ENCODE results near the gene HHIPL1. TPM values are rescaled to one million over a fixed set of nuclear protein-coding genes. Genes with fewer than 3 reads are reported as not detected.

HHIPL1 gene
- total and polyA plus RNA-seq, 2 donors (not counting 3 experiments of a cell fraction or from before 2014, with no cell fraction given): 1.3 to 2.1 TPM

DNA sequence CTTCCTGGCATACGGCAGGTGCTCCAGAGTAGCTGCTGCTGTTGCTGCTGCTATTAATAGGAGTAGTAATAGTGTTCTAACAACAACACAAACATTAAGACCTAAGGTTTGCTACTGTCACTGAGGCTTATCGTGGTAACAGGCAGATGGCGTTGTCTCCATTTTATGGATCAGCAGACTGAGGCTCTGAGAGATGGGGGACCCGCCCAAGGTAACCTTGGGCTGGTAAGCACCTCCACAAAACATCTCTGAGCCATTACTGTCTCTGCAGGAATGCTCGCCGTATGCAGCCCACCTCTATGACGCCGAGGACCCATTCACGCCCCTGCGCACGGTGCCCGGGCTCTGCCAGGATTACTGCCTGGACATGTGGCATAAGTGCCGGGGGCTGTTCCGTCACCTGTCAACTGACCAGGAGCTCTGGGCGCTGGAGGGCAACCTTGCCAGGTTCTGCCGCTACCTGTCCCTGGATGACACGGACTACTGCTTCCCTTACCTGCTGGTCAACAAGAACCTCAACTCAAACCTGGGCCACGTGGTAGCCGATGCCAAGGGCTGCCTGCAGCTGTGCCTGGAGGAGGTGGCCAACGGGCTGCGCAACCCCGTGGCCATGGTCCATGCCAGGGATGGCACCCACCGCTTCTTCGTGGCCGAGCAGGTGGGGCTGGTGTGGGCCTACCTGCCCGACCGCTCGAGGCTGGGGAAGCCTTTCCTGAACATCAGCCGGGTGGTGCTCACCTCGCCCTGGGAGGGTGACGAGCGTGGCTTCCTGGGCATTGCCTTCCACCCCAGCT lies 7.2 kb downstream of the HHIPL1 start:
- dilution Hi-C loops (cut with MboI; ENCODE audit: extremely low pct_ligation_motif_present, low sequenced_read_pairs): no loop called here
- Histone ChIP-seq H2AFZ (ENCODE audit: low read depth, low read length) (no peak overlapping the region), H3K79me2 (ENCODE audit: control insufficient read depth, insufficient read depth, low read length) (no peaks in the 10 kb centered on the region), H3K9me3 (replicated peaks; ENCODE audit: control insufficient read depth, insufficient read depth, low read length) (no peaks in the 10 kb centered on the region), H3K4me1 (ENCODE audit: control insufficient read depth, extremely low read depth, insufficient read depth, low read length) (no peaks in the 10 kb centered on the region), H3K9ac (replicated peaks; ENCODE audit: extremely low read depth, insufficient read depth, low read length) (no peak overlapping the region), H3K4me2 (ENCODE audit: insufficient read depth, low read length) (no peak overlapping the region), H3K9me1 (replicated peaks; ENCODE audit: control insufficient read depth, extremely low read depth, insufficient read depth, low read length) (no peaks in the 10 kb centered on the region), H3K4me3 (replicated peaks in 1 of 3; ENCODE audit: insufficient read depth in 1 of 3, low read depth in 1 of 3, low read length in 3 of 3) (no peak overlapping the region), H4K20me1 (replicated peaks; ENCODE audit: control insufficient read depth, extremely low read depth, insufficient read depth, low read length) (no peaks in the 10 kb centered on the region), H3K27ac (ENCODE audit: insufficient read depth, low read depth, low read length) (no peak overlapping the region), H3K36me3 (ENCODE audit: control insufficient read depth in 2 of 2, extremely low read depth in 1 of 2, insufficient read depth in 2 of 2, low read length in 2 of 2) (no peaks in the 10 kb centered on the region), H3K27me3 (ENCODE audit: control insufficient read depth in 2 of 2, insufficient read depth in 2 of 2, low read length in 2 of 2) (peaks cover 5 to 10% of the 10 kb centered on the region in 2 experiments)
- ChIA-PET POLR2A (no interaction called here), CTCF (no interaction called here)
- intact Hi-C loops (cut with micrococcal nuclease): no loop called here
- TF ChIP-seq POLR2A (IDR thresholded peaks at IDR 0.05; ENCODE audit: low read depth, low read length) (no peak), MAX (IDR thresholded peaks at IDR 0.05; ENCODE audit: insufficient read depth, insufficient read length) (no peak), GATA2 (IDR thresholded peaks at IDR 0.05; ENCODE audit: insufficient read depth, insufficient read length, low read depth, low read length) (no peak), EZH2 (IDR thresholded peaks at IDR 0.05; ENCODE audit: borderline replicate concordance, low read depth, low read length, severe bottlenecking) (no peak), MYC (IDR thresholded peaks at IDR 0.05; ENCODE audit: low read depth, low read length) (no peak), JUN (IDR thresholded peaks at IDR 0.05; ENCODE audit: borderline replicate concordance, insufficient read depth, insufficient read length, low read depth) (no peak), FOS (IDR thresholded peaks at IDR 0.05; ENCODE audit: borderline replicate concordance, insufficient read depth, low read length) (no peak), POLR2AphosphoS5 (IDR thresholded peaks at IDR 0.05; ENCODE audit: insufficient read depth, low read depth, low read length) (no peak)
- TF ChIP-seq, protein P1, sequence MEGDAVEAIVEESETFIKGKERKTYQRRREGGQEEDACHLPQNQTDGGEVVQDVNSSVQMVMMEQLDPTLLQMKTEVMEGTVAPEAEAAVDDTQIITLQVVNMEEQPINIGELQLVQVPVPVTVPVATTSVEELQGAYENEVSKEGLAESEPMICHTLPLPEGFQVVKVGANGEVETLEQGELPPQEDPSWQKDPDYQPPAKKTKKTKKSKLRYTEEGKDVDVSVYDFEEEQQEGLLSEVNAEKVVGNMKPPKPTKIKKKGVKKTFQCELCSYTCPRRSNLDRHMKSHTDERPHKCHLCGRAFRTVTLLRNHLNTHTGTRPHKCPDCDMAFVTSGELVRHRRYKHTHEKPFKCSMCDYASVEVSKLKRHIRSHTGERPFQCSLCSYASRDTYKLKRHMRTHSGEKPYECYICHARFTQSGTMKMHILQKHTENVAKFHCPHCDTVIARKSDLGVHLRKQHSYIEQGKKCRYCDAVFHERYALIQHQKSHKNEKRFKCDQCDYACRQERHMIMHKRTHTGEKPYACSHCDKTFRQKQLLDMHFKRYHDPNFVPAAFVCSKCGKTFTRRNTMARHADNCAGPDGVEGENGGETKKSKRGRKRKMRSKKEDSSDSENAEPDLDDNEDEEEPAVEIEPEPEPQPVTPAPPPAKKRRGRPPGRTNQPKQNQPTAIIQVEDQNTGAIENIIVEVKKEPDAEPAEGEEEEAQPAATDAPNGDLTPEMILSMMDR (IDR thresholded peaks at IDR 0.05; ENCODE audit: extremely low read depth in 1 of 2, insufficient read depth in 1 of 2, low read depth in 1 of 2, low read length in 2 of 2): no peak
- no TSS peak for BruUV-seq (replicated peaks)
- no peak for FAIRE-seq
- DNase-seq (ENCODE audit: low read depth, low spot score): no peak

Measured in endothelial cell of umbilical vein (primary cell).